ENCODE measurements around the gene NMBR. TPM values are rescaled to one million over a fixed set of nuclear protein-coding genes. Genes with fewer than 3 reads are reported as not detected.
"Not testable (repeated sequence)": the region's sequence is repeated elsewhere in the genome, so short reads cannot be mapped to it uniquely, and the experiment has no call there.

NMBR gene
- total RNA-seq, 4 donors from 2014 or later, result not detected

DNA sequence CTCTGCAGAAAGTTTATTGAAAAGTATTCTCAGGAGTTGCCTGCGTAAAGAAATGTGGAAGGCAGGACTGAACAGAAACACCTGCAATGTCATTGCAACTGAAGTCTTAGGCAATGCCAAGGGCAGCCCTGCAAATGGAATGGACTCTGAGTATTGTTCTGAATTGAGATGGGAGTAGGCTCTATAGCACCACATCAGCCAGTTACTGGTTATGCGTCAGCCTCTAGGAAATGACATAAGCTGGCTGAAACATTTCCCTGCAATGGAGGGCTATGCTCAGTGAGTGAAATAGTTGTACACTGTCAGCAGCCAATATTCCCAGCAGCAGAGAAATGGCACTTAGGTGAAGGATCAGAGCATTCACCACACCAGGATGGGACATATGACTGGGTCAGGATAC is 28.0 kb downstream of the NMBR start:
- intact Hi-C loops (cut with DNase I; ENCODE audit: low total_unique reads), result no loop called here
- 79 to 89% methylated on average over 2 of the region's 2 CpGs for WGBS, 2 donors
- TF ChIP-seq CTCF (IDR thresholded peaks at IDR 0.05) (no peak), POLR2A (IDR thresholded peaks at IDR 0.05) (no peak)
- DNase-seq (ENCODE audit: low spot score in 2 of 2), result no peak
- H3K4me3 ChIP-seq (ENCODE audit: low read depth, poor library complexity, severe bottlenecking), result no peak overlapping the region

DNA sequence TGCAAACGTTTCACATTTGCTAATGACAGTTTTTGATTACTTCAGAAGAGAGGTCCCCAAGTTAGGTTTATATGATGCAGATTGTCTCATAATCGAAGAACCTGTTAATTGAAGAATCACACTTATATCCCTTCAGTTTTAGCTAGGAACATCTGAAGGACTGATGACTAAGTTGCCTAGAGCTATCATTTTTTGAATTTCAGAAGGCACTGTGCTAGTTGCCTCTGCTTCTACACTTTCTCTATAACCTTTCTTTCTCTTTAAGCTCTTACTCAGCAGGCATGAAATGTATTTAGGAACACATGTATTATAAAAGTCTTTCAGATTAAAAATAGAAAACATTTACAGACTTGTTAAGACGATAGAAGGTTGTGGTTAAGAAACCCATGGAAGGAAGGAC is 28.6 kb downstream of the NMBR start:
- TF ChIP-seq CTCF (IDR thresholded peaks at IDR 0.05) (no peak), POLR2A (IDR thresholded peaks at IDR 0.05) (no peak)
- WGBS, 2 donors, result 57 to 60% methylated on average over 3 of the region's 3 CpGs
- intact Hi-C loops (cut with DNase I; ENCODE audit: low total_unique reads), result no loop called here
- H3K4me3 ChIP-seq (ENCODE audit: low read depth, poor library complexity, severe bottlenecking), result no peak overlapping the region
- DNase-seq (ENCODE audit: low spot score in 2 of 2), result no peak

DNA sequence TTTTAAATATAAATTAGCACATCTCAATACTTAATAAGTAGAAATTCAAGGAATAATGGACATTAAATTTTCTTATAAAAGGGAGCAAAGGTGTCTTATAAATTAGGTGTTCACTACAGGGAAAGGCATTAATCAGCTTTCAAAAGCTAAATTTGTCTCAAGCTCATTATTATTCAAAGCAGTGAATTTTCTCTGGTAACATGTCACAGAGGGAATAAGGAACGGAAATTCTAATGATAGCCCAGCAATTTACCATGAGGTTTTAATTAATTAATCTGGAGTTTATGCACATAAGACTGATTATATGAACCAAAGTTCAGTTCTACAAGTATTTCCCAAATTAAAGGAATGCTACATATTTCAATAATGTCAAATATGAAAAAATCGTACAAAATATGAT is 29.6 kb downstream of the NMBR start:
- intact Hi-C loops (cut with DNase I; ENCODE audit: low total_unique reads), result no loop called here
- TF ChIP-seq POLR2A (IDR thresholded peaks at IDR 0.05) (no peak), CTCF (IDR thresholded peaks at IDR 0.05) (no peak)
- 70 to 74% methylated on average over 2 of the region's 2 CpGs for WGBS, 2 donors
- no peak overlapping the region for H3K4me3 ChIP-seq (ENCODE audit: low read depth, poor library complexity, severe bottlenecking)
- no peak for DNase-seq (ENCODE audit: low spot score in 2 of 2)

DNA sequence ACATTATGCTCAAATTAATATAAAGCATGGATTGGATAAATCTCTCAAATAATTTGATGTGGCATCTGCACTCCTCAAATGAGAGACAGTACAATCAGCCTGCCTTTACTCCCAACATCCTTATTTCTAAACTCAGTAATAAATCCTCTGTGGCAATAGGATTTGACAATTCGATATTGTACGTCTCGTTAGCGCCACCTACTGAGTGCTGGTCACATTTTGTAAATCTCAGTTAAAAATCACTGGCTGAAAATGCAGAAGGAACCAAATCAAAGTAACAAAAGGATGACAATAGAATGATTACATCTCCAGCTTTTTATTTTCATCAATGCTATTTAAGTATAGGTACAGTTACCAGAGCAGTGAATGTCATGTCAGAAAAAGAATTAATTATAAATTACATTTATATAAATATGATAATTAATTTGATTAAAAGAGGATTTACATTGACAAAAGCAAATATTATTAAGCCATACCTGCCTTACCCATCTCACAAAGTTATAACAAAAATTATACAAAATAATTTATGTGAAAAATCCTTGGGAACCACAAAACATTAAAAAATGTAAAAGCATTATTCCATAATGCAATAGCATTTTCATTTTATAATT is 34.4 kb downstream of the NMBR start:
- DNase-seq (ENCODE audit: low spot score in 2 of 2), result peak; percentile 71 to 85
- TF ChIP-seq CTCF (IDR thresholded peaks at IDR 0.05) (no peak), POLR2A (IDR thresholded peaks at IDR 0.05) (no peak)
- intact Hi-C loops (cut with DNase I; ENCODE audit: low total_unique reads), result no loop called here
- H3K4me3 ChIP-seq (ENCODE audit: low read depth, poor library complexity, severe bottlenecking), result no peak overlapping the region
- WGBS, 2 donors, result 0 to 1% methylated on average over 4 of the region's 4 CpGs

- WGBS, 2 donors, result 84 to 87% methylated on average over 9 of the region's 9 CpGs
- DNase-seq (ENCODE audit: low spot score in 2 of 2); intact Hi-C loops (cut with DNase I; ENCODE audit: low total_unique reads); H3K4me3 ChIP-seq (ENCODE audit: low read depth, poor library complexity, severe bottlenecking): not testable (repeated sequence)
Measured at GRCh38 chr6:142110820-142111219, 36.1 kb downstream of the NMBR start.

GRCh38 chr6:142104820-142105219 is 42.1 kb downstream of the NMBR start:
- H3K4me3 ChIP-seq (ENCODE audit: low read depth, poor library complexity, severe bottlenecking); DNase-seq (ENCODE audit: low spot score in 2 of 2): not testable (repeated sequence)
- 80 to 92% methylated on average over 5 of the region's 5 CpGs for WGBS, 2 donors
- intact Hi-C loops (cut with DNase I; ENCODE audit: low total_unique reads), result loop anchor here (5.0 kb wide), 1 partner anchor 107 kb away; no protein-coding TSS in a partner anchor

DNA sequence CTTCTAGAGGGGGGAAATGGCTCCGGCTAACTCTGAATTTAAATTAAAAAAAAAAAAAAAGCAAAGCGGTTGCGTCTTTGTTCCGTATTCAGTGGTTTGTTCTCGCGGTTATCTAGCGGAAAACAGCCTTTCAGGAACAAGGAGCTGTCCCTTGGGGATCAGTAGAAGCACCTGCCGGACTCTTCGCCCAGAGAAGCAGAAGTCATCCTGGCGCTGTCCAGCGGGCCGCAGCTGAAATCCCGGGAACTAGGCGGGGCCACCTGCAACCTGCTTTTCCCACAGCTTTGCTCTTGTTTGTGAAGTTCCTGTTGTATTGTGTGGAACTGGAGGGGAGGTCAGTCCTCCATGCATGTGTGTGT is 58.1 kb downstream of the NMBR start:
- H3K4me3 ChIP-seq (ENCODE audit: low read depth, poor library complexity, severe bottlenecking), result no peak overlapping the region
- intact Hi-C loops (cut with DNase I; ENCODE audit: low total_unique reads), result no loop called here
- no peak for DNase-seq (ENCODE audit: low spot score in 2 of 2)
- no peak for TF ChIP-seq CTCF (IDR thresholded peaks at IDR 0.05)
- no peak for TF ChIP-seq POLR2A (IDR thresholded peaks at IDR 0.05)
- 4 to 7% methylated on average over 14 of the region's 14 CpGs for WGBS, 2 donors
